EH (cell line): Measurements from ENCODE around the gene KIAA1671.

Experiments used
- DNase-seq: peaks from one replicate; pipeline ENCODE4 v3.0.0-alpha.2; 2015; ENCODE audit warnings: low read depth

Gene KIAA1671

GRCh38 chr22:25147642-25147928 is 195.1 kb downstream of the KIAA1671 start:
- DNase-seq = no peak

GRCh38 chr22:25148149-25148691 is 195.7 kb downstream of the KIAA1671 start:
- no peak for DNase-seq

GRCh38 chr22:25149014-25149413 is 196.5 kb downstream of the KIAA1671 start:
- DNase-seq = no peak

- DNase-seq = no peak
These were observed 201.6 kb downstream of the KIAA1671 start for GRCh38 chr22:25153961-25154666.

- DNase-seq = no peak
These were observed 202.1 kb downstream of the KIAA1671 start for GRCh38 chr22:25154667-25154999.

- no peak for DNase-seq
These were observed 204.2 kb downstream of the KIAA1671 start for GRCh38 chr22:25156736-25157135.

GRCh38 chr22:25159028-25159427 is 206.5 kb downstream of the KIAA1671 start:
- DNase-seq = no peak

GRCh38 chr22:25160120-25160996 is 207.8 kb downstream of the KIAA1671 start:
- no peak for DNase-seq

- no peak for DNase-seq
These were observed 208.8 kb downstream of the KIAA1671 start for GRCh38 chr22:25161017-25161915.

- DNase-seq = no peak
These were observed 209.5 kb downstream of the KIAA1671 start for GRCh38 chr22:25161916-25162530.

- DNase-seq = no peak
These were observed 210.0 kb downstream of the KIAA1671 start for GRCh38 chr22:25162561-25162960.

GRCh38 chr22:25165785-25166184 is 213.3 kb downstream of the KIAA1671 start:
- DNase-seq = no peak

GRCh38 chr22:25166266-25167040 is 213.9 kb downstream of the KIAA1671 start:
- no peak for DNase-seq

GRCh38 chr22:25167082-25167481 is 214.6 kb downstream of the KIAA1671 start:
- no peak for DNase-seq

- DNase-seq = no peak
These were observed 215.5 kb downstream of the KIAA1671 start for GRCh38 chr22:25167834-25168601.

- DNase-seq = no peak
These were observed 216.9 kb downstream of the KIAA1671 start for GRCh38 chr22:25169278-25170031.

- no peak for DNase-seq
These were observed 218.0 kb downstream of the KIAA1671 start for GRCh38 chr22:25170426-25170980.

GRCh38 chr22:25172153-25172552 is 219.6 kb downstream of the KIAA1671 start:
- no peak for DNase-seq
